ENCODE data around the gene NFIB.

The NFIB gene

GRCh38 chr9:14043483-14043882, 270.5 kb downstream of the NFIB start:
- no peak for DNase-seq

GRCh38 chr9:14037331-14037730, 276.6 kb downstream of the NFIB start:
- DNase-seq, result no peak

- DNase-seq, result no peak
Observed at GRCh38 chr9:14033067-14033466, 280.9 kb downstream of the NFIB start.

Measured in anterior cingulate cortex (tissue), 58 donors.